Stimulated activated CD8-positive, alpha-beta memory T cell treated with anti-CD3 and anti-CD28 coated beads, Interleukin-4, amount 100 ng/mL, for 24 hours (primary cell): ENCODE results near the gene TLL1.

Source experiments
- DNase-seq: peaks from one replicate; pipeline ENCODE4 v3.0.0-alpha.2; 2020; ENCODE audit warnings: low read depth

Gene TLL1

GRCh38 chr4:165971933-165972332, 98.9 kb downstream of the TLL1 start:
- DNase-seq = no peak

DNA sequence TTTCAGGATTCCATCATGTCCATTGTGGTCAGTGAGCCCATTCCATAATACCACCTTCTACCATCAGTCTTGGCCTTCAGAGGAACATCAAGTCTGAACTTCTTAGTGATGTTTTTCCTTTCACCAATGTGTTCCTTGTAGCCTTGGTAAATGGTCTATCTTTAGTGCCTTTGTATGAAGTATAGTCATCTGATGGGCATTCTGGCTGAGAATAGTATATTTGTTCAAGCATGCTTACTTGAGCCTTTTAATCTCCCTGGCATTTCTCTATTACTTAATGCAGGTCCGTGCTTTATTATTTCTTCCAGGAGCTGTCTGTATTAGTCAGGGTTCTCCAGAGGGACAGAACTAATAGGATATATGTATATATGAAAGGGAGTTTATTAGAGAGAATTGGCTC, 99.7 kb downstream of the TLL1 start:
- DNase-seq = no peak

DNA sequence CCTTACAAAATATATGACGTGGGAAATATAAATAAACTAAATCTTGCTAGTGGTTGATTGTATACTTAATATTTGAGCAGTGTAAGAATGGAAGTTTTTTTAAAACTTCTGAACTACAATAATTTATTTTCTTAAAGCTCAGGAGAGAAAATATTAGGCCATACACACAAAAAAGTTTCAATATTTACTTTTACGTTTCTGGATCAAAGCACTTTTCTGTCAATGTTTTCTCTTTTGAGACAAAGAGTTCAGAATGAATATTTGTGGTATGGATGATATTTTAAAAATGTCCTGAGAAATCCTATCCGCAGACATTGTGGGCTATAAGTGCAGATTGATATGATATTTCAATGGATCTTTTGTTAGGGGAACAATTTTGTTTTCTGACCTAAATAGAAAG, 109.9 kb downstream of the TLL1 start:
- no peak for DNase-seq

DNA sequence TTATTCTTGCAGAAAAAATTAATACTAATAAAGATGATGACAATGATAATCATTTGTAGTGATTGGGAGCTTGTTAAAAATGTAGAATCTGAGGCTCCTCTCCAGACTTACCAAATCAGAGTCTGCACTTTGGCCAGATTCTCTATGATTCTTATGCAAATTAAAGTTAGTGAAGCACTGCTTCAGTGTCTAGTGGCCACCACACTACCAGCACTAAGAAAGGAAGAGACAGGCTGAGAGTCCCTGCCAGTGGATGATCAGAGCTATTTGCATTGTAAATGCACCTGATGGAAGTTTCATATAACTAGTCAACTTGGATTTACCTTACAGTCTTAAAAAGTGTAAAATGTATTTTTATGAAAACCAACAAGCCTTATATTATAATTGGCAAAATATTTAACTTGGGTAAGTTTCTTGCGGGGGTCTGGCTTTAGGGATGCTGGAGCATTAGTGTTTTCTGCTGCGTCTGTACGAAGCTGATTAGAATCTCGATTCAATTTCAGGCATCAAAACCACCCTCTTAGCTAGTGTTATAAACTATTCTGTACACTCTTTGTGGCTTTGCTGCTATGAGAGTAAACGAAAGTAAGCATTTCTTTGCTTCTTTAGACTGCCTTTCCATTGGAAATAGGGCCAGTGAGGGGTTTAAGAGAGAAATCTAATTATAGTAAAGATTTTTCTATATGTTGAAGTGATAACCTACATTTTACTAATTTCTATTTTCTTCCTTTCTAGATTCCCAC, 114.1 kb downstream of the TLL1 start:
- no peak for DNase-seq

- no peak for DNase-seq
Measured at GRCh38 chr4:165991325-165992180, 118.5 kb downstream of the TLL1 start.

DNA sequence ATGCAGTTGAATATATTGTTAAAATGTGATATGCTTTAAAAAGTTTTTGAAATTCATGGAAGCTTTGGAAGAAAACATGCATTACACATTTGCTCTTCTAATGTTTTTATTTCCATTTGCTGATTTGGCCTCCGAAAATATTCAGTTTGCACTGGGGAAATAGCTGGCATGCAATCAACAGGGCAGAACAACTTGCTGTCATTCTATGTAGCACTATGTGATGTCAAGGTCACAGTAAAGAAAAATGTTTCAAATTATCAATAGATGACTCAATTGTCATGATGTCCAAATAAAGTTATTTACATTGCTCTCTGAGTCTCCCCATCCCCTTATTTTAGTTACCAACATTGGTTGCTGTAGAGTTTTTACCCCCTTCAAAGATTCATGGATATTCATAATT, 119.2 kb downstream of the TLL1 start:
- no peak for DNase-seq

DNA sequence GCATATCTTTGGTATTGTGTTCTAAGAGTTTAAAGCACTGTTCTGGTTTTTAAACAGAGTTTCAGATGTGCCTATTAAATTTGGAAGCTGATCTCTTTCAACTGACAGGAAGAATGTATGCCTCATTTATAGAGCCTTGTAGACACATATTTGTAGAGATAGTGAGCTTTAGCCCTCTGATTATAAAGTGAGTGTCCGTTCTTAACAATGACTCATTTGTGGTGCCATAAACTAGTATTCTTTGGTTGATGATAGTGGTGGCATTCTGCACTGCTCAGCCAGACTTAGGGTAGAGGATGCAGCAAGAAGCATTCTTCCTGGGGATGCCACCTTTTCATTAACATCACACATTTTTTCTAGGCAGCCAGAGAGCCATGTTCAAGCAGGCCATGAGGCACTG, 121.7 kb downstream of the TLL1 start:
- no peak for DNase-seq

GRCh38 chr4:166003811-166004210, 130.8 kb downstream of the TLL1 start:
- no peak for DNase-seq

DNA sequence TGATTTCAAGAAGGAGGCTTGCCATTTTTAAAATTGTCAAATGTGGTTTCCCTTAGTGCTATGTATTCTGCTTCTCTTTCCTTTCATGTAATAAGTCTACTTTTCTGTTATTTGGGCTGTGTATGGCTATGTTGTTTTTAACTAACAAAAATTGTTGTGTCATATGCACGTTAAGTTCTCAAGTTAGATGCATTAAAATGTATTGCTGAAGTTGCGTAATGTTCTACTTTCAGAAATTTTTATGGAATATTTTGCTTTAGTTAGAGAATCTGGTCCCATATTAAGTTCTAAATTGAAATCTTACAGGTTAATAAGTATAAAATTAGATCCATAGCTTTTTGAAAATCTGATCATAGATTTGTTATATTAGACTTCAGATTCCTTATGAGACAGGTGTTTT, 133.2 kb downstream of the TLL1 start:
- DNase-seq = no peak

DNA sequence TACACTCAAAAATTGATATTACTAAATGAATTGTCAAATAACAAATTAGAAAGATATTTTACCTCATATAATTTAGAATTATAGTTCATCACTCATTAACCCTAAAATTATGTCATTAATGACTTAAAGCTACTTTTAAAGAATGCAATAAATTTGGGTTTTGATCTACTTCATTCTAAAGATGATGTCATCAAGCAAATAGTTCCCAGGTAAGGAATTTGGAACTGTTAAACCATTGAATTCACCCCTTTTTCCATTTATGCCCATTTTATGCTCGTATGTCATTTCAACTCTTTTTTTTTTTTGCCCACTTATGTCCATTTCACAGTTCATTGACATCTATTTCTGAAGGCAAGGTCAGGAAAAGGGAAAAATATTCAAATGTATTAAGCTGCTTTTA, 135.5 kb downstream of the TLL1 start:
- DNase-seq = no peak

DNA sequence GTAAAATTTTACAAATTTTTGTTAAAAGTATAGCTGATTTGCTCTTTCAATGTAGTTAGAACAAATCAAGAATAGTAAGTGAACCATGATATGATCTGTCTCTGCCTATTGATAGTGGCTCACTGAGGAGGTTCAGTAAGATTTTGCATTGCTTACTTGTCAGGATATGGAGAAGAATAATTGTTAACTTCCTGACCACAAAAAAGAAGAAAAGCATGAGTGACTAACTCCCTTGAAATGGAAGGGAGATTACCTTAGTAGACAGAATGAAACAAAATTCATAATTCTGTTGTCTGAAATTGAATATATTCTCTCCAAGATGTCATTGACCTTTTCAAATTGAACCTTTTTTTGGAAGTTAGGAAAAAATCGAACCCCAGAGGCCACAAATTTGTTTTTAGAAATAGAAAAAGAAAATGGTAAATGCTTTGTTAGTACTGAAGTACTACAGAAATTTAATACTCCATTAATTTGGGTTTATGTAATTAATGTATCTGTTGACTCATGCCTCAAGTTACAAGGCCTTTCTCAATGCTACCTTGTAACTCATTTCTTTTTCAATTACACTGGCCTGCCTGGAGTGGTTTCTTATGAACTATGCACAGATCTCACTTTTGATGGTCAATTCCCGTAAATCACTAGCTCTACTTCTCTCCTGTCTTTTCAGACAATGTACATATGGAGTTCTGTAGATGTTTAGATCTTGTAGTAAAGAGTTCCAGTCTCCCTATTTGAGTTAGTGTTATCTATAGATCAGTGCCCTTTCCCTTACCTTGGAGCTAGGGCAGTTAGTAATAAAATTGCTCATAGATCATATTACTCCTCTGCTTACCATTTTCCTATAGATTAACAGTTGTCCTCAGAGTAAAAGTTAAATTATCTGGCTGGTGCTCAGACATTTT, 139.3 kb downstream of the TLL1 start:
- no peak for DNase-seq

DNA sequence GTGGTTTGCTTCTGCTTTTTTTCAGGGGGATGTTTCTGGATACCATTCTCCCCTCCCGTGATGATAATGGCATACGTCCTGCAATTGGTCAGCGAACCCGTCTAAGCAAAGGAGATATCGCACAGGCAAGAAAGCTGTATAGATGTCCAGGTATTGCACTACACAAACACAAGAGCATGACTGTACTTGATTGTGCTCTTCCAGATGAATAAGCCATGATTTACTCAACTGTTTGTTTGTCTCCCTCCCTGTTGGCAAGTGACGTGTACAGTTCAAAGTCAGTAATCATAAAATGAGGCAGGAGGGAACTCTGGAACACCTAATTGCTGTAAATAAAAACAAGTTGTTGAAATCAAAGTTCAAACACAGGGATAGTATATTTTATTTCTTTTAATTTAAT, 141.4 kb downstream of the TLL1 start:
- DNase-seq = no peak

GRCh38 chr4:166017804-166018203, 144.8 kb downstream of the TLL1 start:
- no peak for DNase-seq

- DNase-seq = no peak
Measured at GRCh38 chr4:166019441-166020220, 146.6 kb downstream of the TLL1 start.

DNA sequence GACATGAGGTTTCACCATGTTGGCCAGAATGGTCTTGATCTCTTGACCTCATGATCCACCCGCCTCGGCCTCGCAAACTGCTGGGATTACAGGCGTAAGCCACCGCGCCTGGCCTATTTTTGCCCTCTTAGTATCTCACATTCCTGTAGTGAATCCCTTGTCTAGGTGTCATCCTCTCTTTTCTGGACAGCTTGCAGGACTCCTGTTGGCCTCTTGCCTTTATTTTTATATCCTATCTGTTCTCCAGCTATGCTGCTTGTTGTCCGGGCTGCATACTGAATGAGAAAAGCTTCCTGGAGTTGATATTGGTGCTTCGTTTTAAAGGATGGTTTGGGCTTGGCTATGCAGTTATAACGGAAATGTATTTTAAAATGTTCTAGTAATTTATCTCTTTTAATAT, 148.6 kb downstream of the TLL1 start:
- DNase-seq = no peak

DNA sequence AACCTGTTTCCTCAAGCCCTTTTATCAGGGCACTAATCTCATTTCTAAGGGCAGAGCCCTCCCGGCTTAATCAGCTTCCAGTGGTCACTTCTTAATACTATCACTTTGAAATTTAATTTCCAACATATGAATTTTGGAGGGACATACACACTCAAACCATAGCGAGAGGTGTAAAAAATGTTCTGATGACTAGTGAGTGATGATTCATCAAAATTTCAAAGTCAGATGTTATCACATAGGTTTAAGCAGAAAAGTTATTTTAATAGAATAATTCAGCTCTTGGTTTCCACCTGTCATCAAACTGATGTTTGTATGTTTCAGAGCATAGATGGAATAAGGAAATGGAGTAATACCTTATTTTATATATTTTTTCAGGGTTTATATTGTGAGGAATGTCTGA, 161.9 kb downstream of the TLL1 start:
- no peak for DNase-seq

DNA sequence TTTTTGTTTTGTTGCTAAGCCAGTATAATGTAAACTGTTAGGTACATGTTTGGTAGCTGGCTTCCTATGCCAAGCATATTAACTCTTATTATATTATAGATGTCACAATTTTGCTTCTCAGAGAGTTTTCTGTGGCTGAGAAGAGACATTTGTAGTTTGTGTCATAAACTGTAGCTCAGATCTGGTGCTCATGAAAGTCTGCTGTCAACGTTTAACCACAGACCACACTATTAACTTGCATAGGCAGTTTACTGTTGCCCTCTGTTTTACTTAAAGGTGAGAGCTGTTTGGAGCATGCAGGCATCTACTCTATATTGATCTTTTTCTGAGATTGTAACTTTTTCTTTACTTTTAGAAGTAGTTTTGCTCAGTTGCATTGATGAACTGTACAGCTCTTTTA, 166.8 kb downstream of the TLL1 start:
- DNase-seq = no peak

GRCh38 chr4:166042510-166043055, 169.5 kb downstream of the TLL1 start:
- no peak for DNase-seq

DNA sequence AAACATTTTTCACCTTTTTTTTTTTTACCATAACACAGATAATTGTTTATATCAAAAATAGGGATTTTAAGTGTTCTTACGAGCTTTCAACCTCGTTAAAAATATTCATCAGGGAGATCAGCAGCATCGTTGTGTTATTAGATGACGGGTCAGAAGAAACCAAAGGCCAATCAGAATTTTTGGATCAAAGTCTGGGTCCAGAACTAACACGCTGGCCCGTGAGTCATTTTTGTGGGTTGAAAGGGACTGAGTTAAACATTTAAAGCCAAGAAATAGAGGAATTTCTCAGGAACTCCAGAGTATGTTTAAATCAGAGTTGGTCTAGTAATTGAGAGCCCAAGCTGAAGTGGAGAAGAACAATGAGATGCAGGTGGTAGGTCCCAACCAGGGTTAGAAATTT, 170.8 kb downstream of the TLL1 start:
- DNase-seq = no peak

DNA sequence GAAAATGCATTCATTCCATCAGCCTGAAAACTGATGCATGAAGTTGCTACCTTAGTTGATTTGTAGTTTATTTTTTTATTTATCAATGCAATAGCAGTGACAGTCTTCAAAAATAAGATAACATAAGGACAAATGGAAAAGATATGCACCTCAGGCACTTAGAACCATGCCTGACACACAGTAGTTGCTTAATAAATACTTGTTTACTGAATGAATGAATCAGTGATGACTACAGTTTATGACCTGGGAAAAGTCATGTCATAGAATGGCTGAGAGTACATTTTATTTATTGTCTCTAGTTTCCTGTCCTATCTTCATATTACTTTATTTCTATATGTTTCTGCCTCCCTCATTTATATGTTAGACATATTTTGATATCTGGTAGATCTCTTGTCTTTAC, 171.8 kb downstream of the TLL1 start:
- DNase-seq = no peak

DNA sequence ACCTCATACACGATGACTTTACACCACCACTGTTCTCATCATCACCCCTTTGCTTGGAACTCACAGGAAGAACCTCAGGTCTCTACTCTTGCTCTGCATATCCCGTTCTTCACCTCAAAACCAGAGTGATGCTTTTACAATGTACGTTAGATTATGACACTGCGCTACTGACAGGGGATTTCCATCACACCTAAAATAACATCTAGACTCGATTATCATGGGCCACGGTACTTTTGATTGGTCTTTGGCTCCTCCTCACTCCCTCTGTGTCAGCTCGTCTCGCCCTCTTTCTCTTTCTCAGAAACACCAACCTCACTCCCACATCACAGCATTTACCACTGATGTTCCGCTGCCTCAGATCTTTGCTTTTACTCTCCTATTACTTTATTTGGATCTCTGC, 172.4 kb downstream of the TLL1 start:
- DNase-seq = no peak
